GM19372 (cell line): Measurements from ENCODE around the gene LDHA.
"Not testable (repeated sequence)": the region's sequence is repeated elsewhere in the genome, so short reads cannot be mapped to it uniquely, and the experiment has no call there.

Experiments used
- ATAC-seq: cut with Tn5 transposase; IDR thresholded peaks from one replicate; pipeline ENCODE4 v1.9.1; 2021; ENCODE audit warnings: mild to moderate bottlenecking, low read depth, moderate library complexity; ENCODE audit not compliant: unreplicated experiment

The LDHA gene

GRCh38 chr11:18393581-18394274, 635 bp upstream of the LDHA start:
- ATAC-seq = no peak

- no peak for ATAC-seq
Observed at GRCh38 chr11:18394928-18395734, 768 bp downstream of the LDHA start.

- ATAC-seq = peak; percentile 66
Observed at GRCh38 chr11:18395735-18396504, 1.6 kb downstream of the LDHA start.

GRCh38 chr11:18397921-18398320, 3.6 kb downstream of the LDHA start:
- no peak for ATAC-seq

- not testable (repeated sequence) for ATAC-seq
Observed at GRCh38 chr11:18401077-18401476, 6.7 kb downstream of the LDHA start.

GRCh38 chr11:18404062-18404461, 9.7 kb downstream of the LDHA start:
- no peak for ATAC-seq

GRCh38 chr11:18407400-18407799, 13.0 kb downstream of the LDHA start:
- ATAC-seq = not testable (repeated sequence)

GRCh38 chr11:18408558-18409291, 14.4 kb downstream of the LDHA start:
- no peak for ATAC-seq

- no peak for ATAC-seq
Observed at GRCh38 chr11:18416459-18416858, 22.1 kb downstream of the LDHA start.

- ATAC-seq = no peak
Observed at GRCh38 chr11:18419040-18419439, 24.7 kb downstream of the LDHA start.

- no peak for ATAC-seq
Observed at GRCh38 chr11:18420067-18420466, 25.7 kb downstream of the LDHA start.

- no peak for ATAC-seq
Observed at GRCh38 chr11:18427240-18427639, 32.9 kb downstream of the LDHA start.

GRCh38 chr11:18429332-18429731, 35.0 kb downstream of the LDHA start:
- ATAC-seq = no peak

- ATAC-seq = no peak
Observed at GRCh38 chr11:18438691-18439090, 44.3 kb downstream of the LDHA start.

- ATAC-seq = no peak
Observed at GRCh38 chr11:18449251-18449650, 54.9 kb downstream of the LDHA start.

GRCh38 chr11:18452927-18453326, 58.6 kb downstream of the LDHA start:
- ATAC-seq = no peak

- no peak for ATAC-seq
Observed at GRCh38 chr11:18455686-18456372, 61.5 kb downstream of the LDHA start, which contains the start of gene LDHAL6A. TSS of gene LDHAL6A (plus strand) at chr11:18455856. CDS start at chr11:18456681, 825 bp downstream.

GRCh38 chr11:18457450-18457849, 63.1 kb downstream of the LDHA start:
- no peak for ATAC-seq
